ENCODE measurements around the gene RALGDS.
"Not testable (repeated sequence)": the region's sequence is repeated elsewhere in the genome, so short reads cannot be mapped to it uniquely, and the experiment has no call there.

The RALGDS gene

DNA sequence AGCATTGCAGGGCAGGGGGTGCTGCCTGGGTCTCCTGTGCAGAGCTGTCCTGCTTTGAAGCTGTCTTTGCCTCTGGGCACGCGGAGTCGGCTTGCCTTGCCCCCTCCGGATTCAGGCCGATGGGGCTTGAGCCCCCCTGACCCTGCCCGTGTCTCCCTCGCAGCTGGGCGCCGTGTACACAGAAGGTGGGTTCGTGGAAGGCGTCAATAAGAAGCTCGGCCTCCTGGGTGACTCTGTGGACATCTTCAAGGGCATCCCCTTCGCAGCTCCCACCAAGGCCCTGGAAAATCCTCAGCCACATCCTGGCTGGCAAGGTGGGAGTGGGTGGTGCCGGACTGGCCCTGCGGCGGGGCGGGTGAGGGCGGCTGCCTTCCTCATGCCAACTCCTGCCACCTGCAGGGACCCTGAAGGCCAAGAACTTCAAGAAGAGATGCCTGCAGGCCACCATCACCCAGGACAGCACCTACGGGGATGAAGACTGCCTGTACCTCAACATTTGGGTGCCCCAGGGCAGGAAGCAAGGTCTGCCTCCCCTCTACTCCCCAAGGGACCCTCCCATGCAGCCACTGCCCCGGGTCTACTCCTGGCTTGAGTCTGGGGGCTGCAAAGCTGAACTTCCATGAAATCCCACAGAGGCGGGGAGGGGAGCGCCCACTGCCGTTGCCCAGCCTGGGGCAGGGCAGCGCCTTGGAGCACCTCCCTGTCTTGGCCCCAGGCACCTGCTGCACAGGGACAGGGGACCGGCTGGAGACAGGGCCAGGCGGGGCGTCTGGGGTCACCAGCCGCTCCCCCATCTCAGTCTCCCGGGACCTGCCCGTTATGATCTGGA, 56.6 kb downstream of the RALGDS start:
- no peaks in the 10 kb centered on the region for H3K9me3 ChIP-seq (ENCODE audit: severe bottlenecking)
- no peak overlapping the region for H3K27ac ChIP-seq (ENCODE audit: poor library complexity, severe bottlenecking)
- TF ChIP-seq, protein P1, sequence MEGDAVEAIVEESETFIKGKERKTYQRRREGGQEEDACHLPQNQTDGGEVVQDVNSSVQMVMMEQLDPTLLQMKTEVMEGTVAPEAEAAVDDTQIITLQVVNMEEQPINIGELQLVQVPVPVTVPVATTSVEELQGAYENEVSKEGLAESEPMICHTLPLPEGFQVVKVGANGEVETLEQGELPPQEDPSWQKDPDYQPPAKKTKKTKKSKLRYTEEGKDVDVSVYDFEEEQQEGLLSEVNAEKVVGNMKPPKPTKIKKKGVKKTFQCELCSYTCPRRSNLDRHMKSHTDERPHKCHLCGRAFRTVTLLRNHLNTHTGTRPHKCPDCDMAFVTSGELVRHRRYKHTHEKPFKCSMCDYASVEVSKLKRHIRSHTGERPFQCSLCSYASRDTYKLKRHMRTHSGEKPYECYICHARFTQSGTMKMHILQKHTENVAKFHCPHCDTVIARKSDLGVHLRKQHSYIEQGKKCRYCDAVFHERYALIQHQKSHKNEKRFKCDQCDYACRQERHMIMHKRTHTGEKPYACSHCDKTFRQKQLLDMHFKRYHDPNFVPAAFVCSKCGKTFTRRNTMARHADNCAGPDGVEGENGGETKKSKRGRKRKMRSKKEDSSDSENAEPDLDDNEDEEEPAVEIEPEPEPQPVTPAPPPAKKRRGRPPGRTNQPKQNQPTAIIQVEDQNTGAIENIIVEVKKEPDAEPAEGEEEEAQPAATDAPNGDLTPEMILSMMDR (IDR thresholded peaks at IDR 0.05; ENCODE audit: poor library complexity, severe bottlenecking): no peak
- no peaks in the 10 kb centered on the region for H3K27me3 ChIP-seq (ENCODE audit: insufficient read depth, poor library complexity, severe bottlenecking)
- no peaks in the 10 kb centered on the region for H3K36me3 ChIP-seq (ENCODE audit: low read depth)
- no peak overlapping the region for H3K4me3 ChIP-seq (ENCODE audit: severe bottlenecking)
- no peak for DNase-seq (ENCODE audit: low spot score)
- no peak for ATAC-seq (ENCODE audit: low read depth)
- H3K4me1 ChIP-seq (ENCODE audit: insufficient read depth, poor library complexity, severe bottlenecking): peaks cover 26% of the 10 kb centered on the region

DNA sequence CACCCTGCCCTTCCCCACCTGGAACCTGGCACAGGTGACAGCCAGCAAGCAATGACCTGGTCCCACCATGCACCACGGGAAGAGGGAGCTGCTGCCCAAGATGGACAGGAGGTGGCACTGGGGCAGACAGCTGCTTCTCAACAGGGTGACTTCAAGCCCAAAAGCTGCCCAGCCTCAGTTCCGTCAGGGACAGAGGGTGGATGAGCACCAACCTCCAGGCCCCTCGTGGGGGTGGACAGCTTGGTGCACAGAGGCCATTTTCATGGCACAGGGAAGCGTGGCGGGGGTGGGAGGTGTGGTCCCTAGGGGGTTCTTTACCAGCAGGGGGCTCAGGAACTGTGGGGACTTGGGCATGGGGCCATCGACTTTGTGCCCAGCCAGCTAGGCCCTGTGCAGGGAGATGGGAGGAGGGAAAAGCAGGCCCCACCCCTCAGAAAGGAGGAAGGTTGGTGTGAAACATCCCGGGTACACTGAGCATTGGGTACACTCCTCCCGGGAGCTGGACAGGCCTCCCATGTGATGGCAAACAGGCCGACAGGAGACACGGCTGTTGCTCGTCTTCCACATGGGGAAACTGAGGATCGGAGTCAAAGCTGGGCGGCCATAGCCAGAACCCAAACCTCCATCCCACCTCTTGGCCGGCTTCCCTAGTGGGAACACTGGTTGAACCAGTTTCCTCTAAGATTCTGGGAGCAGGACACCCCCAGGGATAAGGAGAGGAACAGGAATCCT, 57.4 kb downstream of the RALGDS start:
- no peaks in the 10 kb centered on the region for H3K36me3 ChIP-seq (ENCODE audit: low read depth)
- DNase-seq (ENCODE audit: low spot score) (no peak), ATAC-seq (ENCODE audit: low read depth) (no peak)
- no peak overlapping the region for H3K4me3 ChIP-seq (ENCODE audit: severe bottlenecking)
- no peak overlapping the region for H3K27ac ChIP-seq (ENCODE audit: poor library complexity, severe bottlenecking)
- H3K9me3 ChIP-seq (ENCODE audit: severe bottlenecking): no peaks in the 10 kb centered on the region
- H3K4me1 ChIP-seq (ENCODE audit: insufficient read depth, poor library complexity, severe bottlenecking): peaks cover 34% of the 10 kb centered on the region
- TF ChIP-seq, protein P1 (IDR thresholded peaks at IDR 0.05; ENCODE audit: poor library complexity, severe bottlenecking): no peak
- no peaks in the 10 kb centered on the region for H3K27me3 ChIP-seq (ENCODE audit: insufficient read depth, poor library complexity, severe bottlenecking)

DNA sequence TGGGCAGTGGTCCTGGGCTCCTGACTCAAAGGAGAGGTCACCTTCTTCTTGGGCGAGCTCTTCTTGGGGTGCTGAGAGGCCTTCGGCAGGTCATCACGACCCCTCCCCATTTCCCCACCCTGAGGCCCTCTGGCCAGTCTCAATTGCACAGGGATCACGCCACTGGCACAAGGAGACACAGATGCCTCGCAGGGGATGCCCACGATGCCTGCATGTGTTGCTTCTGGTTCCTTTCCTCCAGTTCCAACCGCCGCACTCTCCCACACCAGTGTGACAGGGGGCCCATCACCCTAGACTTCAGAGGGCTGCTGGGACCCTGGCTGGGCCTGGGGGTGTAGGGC, 57.9 kb downstream of the RALGDS start:
- no peaks in the 10 kb centered on the region for H3K27me3 ChIP-seq (ENCODE audit: insufficient read depth, poor library complexity, severe bottlenecking)
- no peaks in the 10 kb centered on the region for H3K9me3 ChIP-seq (ENCODE audit: severe bottlenecking)
- ATAC-seq (ENCODE audit: low read depth): no peak
- no peak for DNase-seq (ENCODE audit: low spot score)
- H3K4me3 ChIP-seq (ENCODE audit: severe bottlenecking): no peak overlapping the region
- TF ChIP-seq, protein P1 (IDR thresholded peaks at IDR 0.05; ENCODE audit: poor library complexity, severe bottlenecking): no peak
- peaks cover 37% of the 10 kb centered on the region for H3K4me1 ChIP-seq (ENCODE audit: insufficient read depth, poor library complexity, severe bottlenecking)
- H3K36me3 ChIP-seq (ENCODE audit: low read depth): no peaks in the 10 kb centered on the region
- H3K27ac ChIP-seq (ENCODE audit: poor library complexity, severe bottlenecking): no peak overlapping the region

DNA sequence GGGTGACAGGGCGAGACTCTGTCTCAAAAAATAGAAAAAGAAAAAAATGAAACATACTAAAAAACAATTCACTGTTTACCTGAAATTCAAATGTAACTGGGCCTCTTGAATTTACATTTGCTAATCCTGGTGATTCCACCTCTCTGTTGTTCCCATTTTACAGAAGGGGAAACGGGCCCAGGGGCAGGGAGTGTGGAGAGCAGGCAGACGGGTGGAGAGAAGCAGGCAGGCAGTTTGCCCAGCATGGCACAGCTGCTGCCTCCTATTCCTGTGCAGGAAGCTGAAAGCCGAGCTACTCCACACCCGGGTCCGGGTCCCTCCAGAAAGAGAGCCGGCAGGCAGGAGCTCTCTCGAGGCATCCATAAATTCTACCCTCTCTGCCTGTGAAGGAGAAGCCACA, 58.5 kb downstream of the RALGDS start:
- H3K36me3 ChIP-seq (ENCODE audit: low read depth); H3K9me3 ChIP-seq (ENCODE audit: severe bottlenecking); H3K4me3 ChIP-seq (ENCODE audit: severe bottlenecking); DNase-seq (ENCODE audit: low spot score); H3K27ac ChIP-seq (ENCODE audit: poor library complexity, severe bottlenecking); H3K27me3 ChIP-seq (ENCODE audit: insufficient read depth, poor library complexity, severe bottlenecking); ATAC-seq (ENCODE audit: low read depth): not testable (repeated sequence)
- peaks cover 32% of the 10 kb centered on the region for H3K4me1 ChIP-seq (ENCODE audit: insufficient read depth, poor library complexity, severe bottlenecking)

DNA sequence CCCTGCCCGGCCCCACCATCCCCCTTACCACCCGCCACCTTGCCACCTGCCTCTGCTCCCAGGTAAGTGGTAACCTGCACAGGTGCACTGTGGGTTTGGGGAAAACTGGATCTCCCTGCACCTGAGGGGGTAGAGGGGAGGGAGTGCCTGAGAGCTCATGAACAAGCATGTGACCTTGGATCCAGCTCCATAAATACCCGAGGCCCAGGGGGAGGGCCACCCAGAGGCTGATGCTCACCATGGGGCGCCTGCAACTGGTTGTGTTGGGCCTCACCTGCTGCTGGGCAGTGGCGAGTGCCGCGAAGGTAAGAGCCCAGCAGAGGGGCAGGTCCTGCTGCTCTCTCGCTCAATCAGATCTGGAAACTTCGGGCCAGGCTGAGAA, 59.3 kb downstream of the RALGDS start, which contains the start of gene CEL:
Gene CEL, plus strand, starts transcription at position 218 of the 382 bp plus-strand sequence. Its CDS starts 22 bp downstream, at position 240.
- Histone ChIP-seq H3K4me1 (ENCODE audit: insufficient read depth, poor library complexity, severe bottlenecking) (peaks cover 30% of the 10 kb centered on the region), H3K27ac (ENCODE audit: poor library complexity, severe bottlenecking) (peak within 1 kb of the TSS; percentile 80)
- not testable (repeated sequence) for H3K9me3 ChIP-seq (ENCODE audit: severe bottlenecking); H3K4me3 ChIP-seq (ENCODE audit: severe bottlenecking); DNase-seq (ENCODE audit: low spot score); ATAC-seq (ENCODE audit: low read depth); H3K36me3 ChIP-seq (ENCODE audit: low read depth); H3K27me3 ChIP-seq (ENCODE audit: insufficient read depth, poor library complexity, severe bottlenecking)

DNA sequence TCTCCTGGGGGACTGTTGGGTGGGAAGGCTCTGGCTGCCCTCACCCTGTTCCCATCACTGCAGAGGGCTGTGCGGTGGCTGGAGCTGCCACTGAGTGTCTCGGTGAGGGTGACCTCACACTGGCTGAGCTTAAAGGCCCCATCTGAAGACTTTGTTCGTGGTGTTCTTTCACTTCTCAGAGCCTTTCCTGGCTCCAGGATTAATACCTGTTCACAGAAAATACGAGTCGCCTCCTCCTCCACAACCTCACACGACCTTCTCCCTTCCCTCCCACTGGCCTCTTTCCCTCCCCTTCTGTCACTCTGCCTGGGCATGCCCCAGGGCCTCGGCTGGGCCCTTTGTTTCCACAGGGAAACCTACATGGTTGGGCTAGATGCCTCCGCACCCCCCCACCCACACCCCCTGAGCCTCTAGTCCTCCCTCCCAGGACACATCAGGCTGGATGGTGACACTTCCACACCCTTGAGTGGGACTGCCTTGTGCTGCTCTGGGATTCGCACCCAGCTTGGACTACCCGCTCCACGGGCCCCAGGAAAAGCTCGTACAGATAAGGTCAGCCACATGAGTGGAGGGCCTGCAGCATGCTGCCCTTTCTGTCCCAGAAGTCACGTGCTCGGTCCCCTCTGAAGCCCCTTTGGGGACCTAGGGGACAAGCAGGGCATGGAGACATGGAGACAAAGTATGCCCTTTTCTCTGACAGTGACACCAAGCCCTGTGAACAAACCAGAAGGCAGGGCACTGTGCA, 59.8 kb downstream of the RALGDS start:
- H3K9me3 ChIP-seq (ENCODE audit: severe bottlenecking); H3K27me3 ChIP-seq (ENCODE audit: insufficient read depth, poor library complexity, severe bottlenecking); H3K36me3 ChIP-seq (ENCODE audit: low read depth); H3K4me3 ChIP-seq (ENCODE audit: severe bottlenecking); DNase-seq (ENCODE audit: low spot score): not testable (repeated sequence)
- H3K27ac ChIP-seq (ENCODE audit: poor library complexity, severe bottlenecking): peak overlapping the region; percentile 80
- ATAC-seq (ENCODE audit: low read depth): peak; percentile 48
- peaks cover 33% of the 10 kb centered on the region for H3K4me1 ChIP-seq (ENCODE audit: insufficient read depth, poor library complexity, severe bottlenecking)

Measured in RWPE2 (cell line).